IMR-90 (cell line): ENCODE results near the gene KYNU. TPM values are rescaled to one million over a fixed set of nuclear protein-coding genes. Genes with fewer than 3 reads are reported as not detected.

Source experiments
- ATAC-seq: fragments of 200-7000 bp; cut with Tn5 transposase; 2 replicates; pipeline ENCODE4 v1.9.1; 2020; ENCODE audit warnings: low read depth, mild to moderate bottlenecking, moderate library complexity
- BruUV-seq: library from RNA; stranded (reverse); fragments of 400-500 nt; replicated peaks from 2 replicates; lab custom pipeline; 2021; lab: Mats Ljungman, UMichigan
- CTCF ChIA-PET: fragments of 300-600 bp; formaldehyde crosslinking; extraction: SDS; loops from one replicate; lab custom pipeline; 2021; ENCODE audit warnings: antibody characterized with exemption; lab: Yijun Ruan, JAX
- POLR2A ChIA-PET: fragments of 300-600 bp; sonication (Branson Sonifier 250); formaldehyde crosslinking; loops from one replicate; lab custom pipeline; 2022; ENCODE audit warnings: antibody characterized with exemption; ENCODE audit not compliant: unreplicated experiment; lab: Charles Lee
- DNase-seq: peaks from one replicate; pipeline ENCODE4 v3.0.0; 2013
- H2AFZ ChIP-seq: replicated peaks from 2 replicates; pipeline ENCODE3; 2013; ENCODE audit warnings: low read length, mild to moderate bottlenecking; ENCODE audit not compliant: poor library complexity
- H2AK5ac ChIP-seq: 2 replicates; pipeline ENCODE4 v1.6.1; 2013; ENCODE audit warnings: low read depth, low read length, inconsistent platforms
- H2AK9ac ChIP-seq: replicated peaks from 2 replicates; pipeline ENCODE3; 2013; ENCODE audit warnings: mild to moderate bottlenecking, low read depth, low read length, moderate library complexity; ENCODE audit not compliant: poor library complexity
- H2BK120ac ChIP-seq: 2 replicates; pipeline ENCODE4 v1.6.1; 2013; ENCODE audit warnings: low read depth, low read length, inconsistent platforms
- H2BK15ac ChIP-seq: 3 replicates; pipeline ENCODE4 v1.6.1; 2013; ENCODE audit warnings: low read depth, low read length, inconsistent platforms
- H2BK20ac ChIP-seq: 2 replicates; pipeline ENCODE4 v1.6.1; 2013; ENCODE audit warnings: low read depth, mild to moderate bottlenecking, inconsistent platforms, low read length, moderate library complexity
- H2BK5ac ChIP-seq: 2 replicates; pipeline ENCODE4 v1.6.1; 2013; ENCODE audit warnings: mild to moderate bottlenecking, low read depth, low read length, inconsistent platforms; ENCODE audit not compliant: poor library complexity, severe bottlenecking
- H3K14ac ChIP-seq: replicated peaks from 2 replicates; pipeline ENCODE4 v1.6.1; 2013; ENCODE audit warnings: low read depth, low read length, inconsistent platforms
- H3K18ac ChIP-seq: 2 replicates; pipeline ENCODE4 v1.6.1; 2013; ENCODE audit warnings: low read depth, low read length, control low read depth
- H3K23ac ChIP-seq: 2 replicates; pipeline ENCODE4 v1.6.1; 2013; ENCODE audit warnings: low read depth, low read length, inconsistent platforms
- H3K27ac ChIP-seq: 2 replicates; pipeline ENCODE4 v1.5.1; 2013; ENCODE audit warnings: mild to moderate bottlenecking, control low read depth, low read length; ENCODE audit not compliant: insufficient read depth
- H3K27me3 ChIP-seq: 2 replicates; pipeline ENCODE4 v1.6.1; 2013; ENCODE audit warnings: low read length; ENCODE audit not compliant: control insufficient read depth, insufficient read depth
- H3K36me3 ChIP-seq: 2 replicates; pipeline ENCODE4 v1.6.1; 2013; ENCODE audit warnings: low read length, mixed read lengths; ENCODE audit not compliant: control insufficient read depth, insufficient read depth
- H3K4ac ChIP-seq: 2 replicates; pipeline ENCODE4 v1.6.1; 2013; ENCODE audit warnings: low read depth, low read length, inconsistent platforms
- H3K4me1 ChIP-seq: 2 replicates; pipeline ENCODE4 v1.6.1; 2013; ENCODE audit warnings: low read length, mixed read lengths; ENCODE audit not compliant: control insufficient read depth, insufficient read depth
- H3K4me2 ChIP-seq: 2 replicates; pipeline ENCODE4 v1.6.1; 2013; ENCODE audit warnings: low read depth, mild to moderate bottlenecking, control low read depth, low read length, moderate library complexity
- H3K4me3 ChIP-seq: 2 replicates; pipeline ENCODE4 v1.5.1; 2013; ENCODE audit warnings: low read depth, mild to moderate bottlenecking, control low read depth, low read length, moderate library complexity; ENCODE audit not compliant: insufficient read depth
- H3K56ac ChIP-seq: 2 replicates; pipeline ENCODE4 v1.6.1; 2013; ENCODE audit warnings: low read length, inconsistent platforms; ENCODE audit not compliant: insufficient read depth; ENCODE audit errors: extremely low read depth
- H3K79me1 ChIP-seq, 2 experiments: 2 replicates each; pipeline ENCODE4 v1.6.1; 2013; ENCODE audit warnings: low read length in 2 of 2, inconsistent platforms in 1 of 2, low read depth in 1 of 2
- H3K9ac ChIP-seq: 2 replicates; pipeline ENCODE4 v1.6.1; 2013; ENCODE audit warnings: low read depth, low read length, control low read depth
- H3K9me1 ChIP-seq: 2 replicates; pipeline ENCODE4 v1.6.1; 2013; ENCODE audit warnings: low read length, inconsistent platforms; ENCODE audit not compliant: insufficient read depth
- H3K9me3 ChIP-seq: 2 replicates; pipeline ENCODE4 v1.6.1; 2013; ENCODE audit warnings: low read length; ENCODE audit not compliant: control insufficient read depth, insufficient read depth
- H4K20me1 ChIP-seq: 2 replicates; pipeline ENCODE4 v1.6.1; 2013; ENCODE audit warnings: low read length, inconsistent platforms; ENCODE audit not compliant: insufficient read depth
- H4K5ac ChIP-seq: 2 replicates; pipeline ENCODE4 v1.6.1; 2013; ENCODE audit warnings: mild to moderate bottlenecking, low read depth, low read length, control low read depth
- H4K8ac ChIP-seq, 2 experiments: 2 replicates each; pipeline ENCODE4 v1.6.1; 2013; ENCODE audit warnings: low read depth in 2 of 2, low read length in 2 of 2, control low read depth in 1 of 2, inconsistent platforms in 1 of 2
- H4K91ac ChIP-seq: 2 replicates; pipeline ENCODE4 v1.6.1; 2013; ENCODE audit warnings: low read depth, low read length, inconsistent platforms; ENCODE audit not compliant: insufficient read depth
- BHLHE40 ChIP-seq: fragments of 150-350 bp; IDR thresholded peaks from 2 replicates; pipeline ENCODE4 v1.6.1; 2016; ENCODE audit warnings: mild to moderate bottlenecking, low read depth, low read length
- ELK1 ChIP-seq: fragments of 150-350 bp; IDR thresholded peaks from 2 replicates; pipeline ENCODE4 v1.6.1; 2016; ENCODE audit warnings: low read depth, mild to moderate bottlenecking, low read length, moderate library complexity, borderline replicate concordance
- FOS ChIP-seq: fragments of 150-350 bp; IDR thresholded peaks from 2 replicates; pipeline ENCODE4 v1.6.1; 2016; ENCODE audit warnings: low read depth, low read length
- MAFK ChIP-seq: IDR thresholded peaks from 2 replicates; pipeline ENCODE4 v1.6.1; 2012; ENCODE audit warnings: low read depth, low read length, improper control_type of control experiment
- MAZ ChIP-seq: IDR thresholded peaks from 2 replicates; pipeline ENCODE4 v1.6.1; 2012; ENCODE audit warnings: low read depth, mild to moderate bottlenecking, low read length, improper control_type of control experiment, moderate library complexity, borderline replicate concordance
- MXI1 ChIP-seq: IDR thresholded peaks from 2 replicates; pipeline ENCODE4 v1.6.1; 2012; ENCODE audit warnings: low read depth, mild to moderate bottlenecking, low read length, moderate library complexity, borderline replicate concordance
- NFE2L2 ChIP-seq: fragments of 150-350 bp; IDR thresholded peaks from 2 replicates; pipeline ENCODE4 v1.6.1; 2016; ENCODE audit warnings: low read depth, mild to moderate bottlenecking, low read length
- POLR2A ChIP-seq: IDR thresholded peaks from 2 replicates; pipeline ENCODE4 v1.6.1; 2012; ENCODE audit warnings: mild to moderate bottlenecking, low read depth, low read length
- RAD21 ChIP-seq: IDR thresholded peaks from 2 replicates; pipeline ENCODE4 v1.6.1; 2012; ENCODE audit warnings: low read length, improper control_type of control experiment
- RCOR1 ChIP-seq: IDR thresholded peaks from 2 replicates; pipeline ENCODE4 v1.6.1; 2012; ENCODE audit warnings: mild to moderate bottlenecking, low read length, improper control_type of control experiment; ENCODE audit not compliant: insufficient replicate concordance
- RFX5 ChIP-seq: IDR thresholded peaks from 2 replicates; pipeline ENCODE4 v1.8.0; 2012; ENCODE audit warnings: low read depth, mild to moderate bottlenecking, low read length, moderate library complexity
- SMC3 ChIP-seq: fragments of 150-350 bp; IDR thresholded peaks from 2 replicates; pipeline ENCODE4 v1.6.1; 2016; ENCODE audit warnings: low read depth, mild to moderate bottlenecking, antibody characterized with exemption, low read length, moderate library complexity
- WGBS, 2 experiments: methylation state at CpG; one replicate each; pipeline versions ENCODE4 v1.1.5 to v1.1.7; 2013; ENCODE audit warnings: missing lambda C conversion rate in 2 of 2; ENCODE audit not compliant: insufficient read length in 1 of 2; ENCODE audit errors: extremely low coverage in 2 of 2; 5-methylcytosine and 5-hydroxymethylcytosine counted together
- dilution Hi-C: fragments of 300-500 bp; cut with HindIII; formaldehyde crosslinking; loops from one replicate; pipeline ENCODE4 v1.14.3; 2018; ENCODE audit warnings: low sequenced_read_pairs; ENCODE audit not compliant: unreplicated experiment
- in situ Hi-C: fragments of 300-500 bp; cut with MboI; formaldehyde crosslinking; loops from 3 replicates; pipeline ENCODE4 v1.14.3; 2019; ENCODE audit warnings: low sequenced_read_pairs, inconsistent platforms, mixed read lengths
- intact Hi-C: fragments of 100-400 bp; cut with micrococcal nuclease; formaldehyde crosslinking; loops from 2 replicates; pipeline ENCODE4 v1.10.0; 2022
- polyA plus RNA-seq, 3 experiments: library from polyadenylated mRNA; depleted of rRNA; stranded (reverse); fragments of >200 nt; gene quantifications; 2 replicates each; pipeline ENCODE4 v1.2.3, GENCODE V29; 2012; ENCODE audit warnings: low replicate concordance in 1 of 3
- total RNA-seq: library from RNA; depleted of rRNA; stranded (reverse); fragments of >200 nt; gene quantifications from 2 replicates; pipeline ENCODE4 v1.2.3, GENCODE V29; 2012

The KYNU gene
- total and polyA plus RNA-seq, 2 of the 4 experiments (the other 2 are of a cell fraction): 0.75 to 2.9 TPM

DNA sequence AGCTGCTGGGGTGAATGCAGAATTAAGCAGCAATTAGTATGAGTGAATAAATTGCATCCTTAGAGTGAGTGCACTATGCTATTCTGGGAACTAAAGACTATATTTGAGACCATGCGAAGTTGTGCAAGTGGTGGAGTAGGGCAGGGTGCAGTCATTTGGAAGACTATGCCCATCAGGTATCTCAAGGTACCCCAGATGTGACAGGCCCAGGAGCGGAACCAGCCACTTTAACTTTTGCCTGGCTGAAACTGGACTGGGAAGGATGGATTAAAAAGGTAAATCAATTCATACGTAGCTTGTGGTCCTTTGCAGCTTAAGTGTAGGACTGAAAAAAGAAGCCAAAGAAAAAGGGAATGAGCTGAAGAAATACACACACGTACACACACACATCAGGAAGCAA is 1.7 kb downstream of the KYNU start:
- peak overlapping the region; percentile 45 for H2BK20ac ChIP-seq
- H3K9ac ChIP-seq: no peak overlapping the region
- H4K5ac ChIP-seq: no peak overlapping the region
- intact Hi-C loops: loop anchor here (5.0 kb wide), 2 partner anchors 83 to 103 kb away; no protein-coding TSS in a partner anchor
- no peak overlapping the region for H2AFZ ChIP-seq
- peak overlapping the region; percentile 27; the same call in 1 of the 2 replicates for H3K18ac ChIP-seq
- H3K4me3 ChIP-seq: no peak overlapping the region
- H2AK5ac ChIP-seq: no peak overlapping the region; the same call in 1 of the 2 replicates
- DNase-seq (no peak), ATAC-seq (no peak)
- no peak for TF ChIP-seq RAD21
- TF ChIP-seq SMC3: no peak
- no peak for TF ChIP-seq ELK1
- TF ChIP-seq FOS: no peak
- TF ChIP-seq BHLHE40: no peak
- no peak for TF ChIP-seq RFX5
- TF ChIP-seq NFE2L2: no peak
- no peak for TF ChIP-seq RCOR1
- TF ChIP-seq MAFK: no peak
- TF ChIP-seq MXI1: no peak
- no peak for TF ChIP-seq MAZ
- no peak for TF ChIP-seq POLR2A
- no peaks in the 10 kb centered on the region for H3K27me3 ChIP-seq
- H3K36me3 ChIP-seq: peaks cover 1% of the 10 kb centered on the region; the same call in 1 of the 2 replicates
- no peak overlapping the region for H3K4me2 ChIP-seq
- H3K27ac ChIP-seq: no peak overlapping the region
- H4K20me1 ChIP-seq: no peaks in the 10 kb centered on the region
- 100% methylated on average over 1 of the region's 4 CpGs; no CpG with 5 or more reads in 1 of the 2 experiments for WGBS, 2 experiments
- no peaks in the 10 kb centered on the region; the same call in 1 of the 2 replicates for H3K9me1 ChIP-seq
- CTCF ChIA-PET: no interaction called here
- H2BK5ac ChIP-seq: no peak overlapping the region
- BruUV-seq: no TSS peak
- H3K23ac ChIP-seq: no peak overlapping the region
- 0 out of 3 replicates have a peak overlapping the region, but pooled peaks have one; percentile 40 for H2BK15ac ChIP-seq
- H2AK9ac ChIP-seq: no peak overlapping the region
- H3K4me1 ChIP-seq: peaks cover 3% of the 10 kb centered on the region
- no peaks in the 10 kb centered on the region for H3K9me3 ChIP-seq
- in situ Hi-C loops: no loop called here
- H4K8ac ChIP-seq: peak overlapping the region in 1 of 2 experiments; percentile 46; a peak in 1 of 4 replicates
- peak overlapping the region; percentile 48; the same call in 1 of the 2 replicates for H4K91ac ChIP-seq
- H2BK120ac ChIP-seq: 0 out of 2 replicates have a peak overlapping the region, but pooled peaks have one; percentile 39
- H3K4ac ChIP-seq: peak overlapping the region; percentile 33; the same call in 1 of the 2 replicates
- POLR2A ChIA-PET: no interaction called here
- dilution Hi-C loops: no loop called here
- H3K79me1 ChIP-seq: no peaks in the 10 kb centered on the region
- 0 out of 2 replicates have a peak overlapping the region, but pooled peaks have one; percentile 16 for H3K14ac ChIP-seq
- no peak overlapping the region for H3K56ac ChIP-seq
